Head of caudate nucleus (tissue), 42 donors: ENCODE data around the gene BOD1L1.

Experiments
- DNase-seq, 42 donors: peaks; one replicate each; pipeline versions ENCODE4 v3.0.0 to v3.0.0-alpha.2; 2020 to 2021; ENCODE audit warnings: mixed read lengths in 7 of 42
- intact Hi-C: fragments of 100-400 bp; cut with DNase I; formaldehyde crosslinking; loops from one replicate; pipeline ENCODE4 v1.15.0; 2022

The BOD1L1 gene

DNA sequence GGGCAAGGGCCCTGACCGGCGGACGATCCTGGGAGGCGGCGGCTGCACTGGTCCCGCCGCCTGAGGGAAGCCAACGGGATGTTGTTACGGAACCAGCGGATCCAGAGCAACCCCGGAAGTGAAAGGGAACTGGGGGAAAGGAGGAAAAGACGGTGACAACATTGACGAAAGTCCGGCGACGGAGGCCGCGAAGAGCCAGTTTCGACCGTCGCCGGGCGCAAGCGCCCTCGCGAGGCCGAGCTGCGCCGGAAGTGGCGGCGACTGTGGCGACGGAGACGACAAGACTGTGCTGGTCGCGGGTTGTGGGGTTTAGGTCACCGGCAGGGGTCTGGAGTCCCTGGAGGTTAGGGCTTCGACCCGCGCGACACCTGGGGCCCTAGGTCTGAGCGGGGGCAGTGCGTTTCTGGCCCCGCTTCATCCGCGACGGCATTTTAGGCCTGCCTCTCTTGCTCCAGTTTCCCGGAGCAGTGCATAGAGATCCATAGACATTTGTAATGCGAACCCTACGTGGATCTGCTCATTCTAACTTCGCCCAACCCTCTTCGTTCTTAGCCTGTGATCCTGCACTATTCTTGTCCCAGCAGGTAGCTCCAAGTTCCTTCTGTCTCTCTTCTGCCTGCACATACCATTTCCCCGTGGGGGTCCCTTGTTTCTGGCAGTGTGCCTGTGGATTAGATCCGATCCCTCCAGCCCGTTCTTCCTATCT, at the start of gene BOD1L1:
TSS of gene BOD1L1 (minus strand) at position 120 of the 706 bp plus-strand sequence. CDS start 138 bp downstream, outside the sequence.
- intact Hi-C loops: no loop called here
- DNase-seq: peak; percentile 86 to 98 (median 94)

DNA sequence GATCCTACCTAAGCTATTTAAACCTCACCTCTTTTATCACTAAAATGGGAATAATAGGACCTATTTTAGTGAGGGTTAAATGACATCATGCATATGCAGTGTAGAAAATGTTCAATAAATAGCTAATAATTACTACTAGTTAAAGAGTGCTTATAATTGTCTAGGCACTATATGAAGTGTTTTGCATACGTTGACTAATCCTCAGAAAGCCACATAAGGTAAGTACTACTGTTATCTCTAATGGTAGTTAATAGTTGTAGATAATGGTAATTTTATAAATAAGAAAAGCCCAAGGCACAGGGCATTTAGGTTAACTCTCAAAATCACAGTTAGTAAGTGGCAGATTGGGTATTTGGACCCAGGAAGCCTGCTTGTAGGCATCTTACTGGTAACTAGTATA, 47.4 kb upstream of the BOD1L1 start:
- intact Hi-C loops: no loop called here
- DNase-seq: no peak

DNA sequence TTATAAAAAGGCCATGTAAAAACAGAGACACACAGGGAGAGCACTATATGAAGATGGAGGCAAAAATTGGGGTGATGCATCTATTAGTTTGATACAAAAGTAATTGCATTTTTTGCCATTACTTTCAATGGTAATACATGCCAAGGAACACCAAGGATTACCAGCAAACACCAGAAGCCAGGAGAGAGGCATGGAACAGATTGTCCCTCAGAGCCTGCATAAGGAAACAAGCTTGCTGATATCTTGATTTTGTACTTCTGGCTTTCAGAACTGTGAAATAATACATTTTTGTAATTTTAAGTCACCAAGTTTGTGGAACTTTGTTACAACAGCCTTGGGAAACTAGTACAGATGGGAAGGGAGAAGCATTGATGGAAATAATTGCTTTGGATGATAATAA, 45.6 kb upstream of the BOD1L1 start:
- DNase-seq: no peak
- intact Hi-C loops: no loop called here

DNA sequence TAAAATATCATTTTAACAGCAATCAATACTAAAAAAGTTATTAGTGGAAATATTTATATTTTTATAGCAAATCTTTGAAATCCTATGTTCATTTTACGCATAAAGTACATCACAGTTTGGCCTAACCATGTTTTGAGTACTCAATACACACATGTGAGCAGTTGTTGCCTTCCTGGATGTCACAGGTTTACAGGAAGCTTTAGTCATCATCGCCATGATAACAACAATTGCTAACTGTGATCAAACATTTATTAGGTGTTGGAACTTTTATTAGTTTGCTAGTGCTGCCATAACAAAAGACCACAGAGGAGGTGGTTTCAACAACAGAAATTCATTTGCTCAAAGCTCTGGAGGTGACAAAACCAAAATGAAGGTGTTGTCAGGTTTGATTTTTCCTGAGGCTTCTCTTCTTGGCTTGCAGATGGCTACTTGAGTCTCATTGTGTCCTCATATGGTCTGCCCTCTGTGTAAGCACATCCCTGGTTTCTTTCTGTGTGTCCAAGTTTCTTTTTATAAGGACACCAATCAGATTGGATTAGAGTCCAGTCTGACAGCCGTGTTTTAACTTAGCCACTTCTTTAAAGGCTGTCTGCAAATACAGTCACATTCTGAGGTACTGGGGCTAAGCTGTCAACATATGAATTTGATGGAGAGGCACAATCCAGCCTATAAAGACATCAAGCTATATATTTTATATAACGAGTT, 43.1 kb upstream of the BOD1L1 start:
- intact Hi-C loops: no loop called here
- DNase-seq: no peak

DNA sequence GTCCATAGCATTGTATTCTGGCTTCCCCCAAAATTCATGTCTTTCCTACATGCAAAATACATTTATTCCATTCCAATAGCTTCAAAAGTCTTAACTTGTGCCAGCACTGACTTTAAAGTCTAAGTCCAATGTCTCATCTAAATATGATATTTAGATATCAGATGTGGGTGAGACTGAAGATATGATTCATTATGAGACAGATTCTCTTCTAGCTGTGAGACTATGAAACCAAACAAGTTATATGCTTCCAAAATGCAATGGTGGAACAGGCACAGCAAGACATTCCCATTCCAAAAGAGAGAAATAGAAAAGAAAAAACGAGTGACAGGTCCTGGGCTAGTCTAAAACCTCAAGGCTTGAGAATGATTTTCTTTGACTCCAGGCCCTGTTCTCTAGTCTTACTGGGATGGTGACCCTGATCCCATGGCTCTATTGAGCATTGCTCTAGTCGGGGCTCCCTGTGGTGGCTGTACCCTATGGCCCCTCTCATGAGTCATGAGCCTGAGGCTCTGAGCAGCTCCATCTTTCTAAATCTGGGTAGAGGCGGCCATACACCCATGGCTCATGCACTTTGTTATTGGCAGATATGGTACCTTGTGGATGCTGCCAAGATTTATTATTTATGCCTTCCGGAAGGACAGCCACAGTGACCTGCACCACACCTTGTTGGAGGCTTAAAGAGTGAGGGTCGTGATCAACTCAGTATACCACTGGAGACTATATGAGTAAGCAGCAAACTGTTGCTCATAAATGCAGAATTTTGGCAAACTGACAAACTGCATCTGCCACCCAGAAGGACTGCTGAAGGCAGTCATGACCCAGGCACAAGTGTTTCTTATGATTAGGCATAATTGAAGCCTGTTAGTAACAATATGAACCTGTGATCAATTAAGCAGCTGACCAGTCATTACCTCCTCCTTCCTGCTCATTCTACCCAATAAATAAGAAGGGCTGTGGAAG, 38.5 kb upstream of the BOD1L1 start:
- intact Hi-C loops: no loop called here
- DNase-seq: no peak

DNA sequence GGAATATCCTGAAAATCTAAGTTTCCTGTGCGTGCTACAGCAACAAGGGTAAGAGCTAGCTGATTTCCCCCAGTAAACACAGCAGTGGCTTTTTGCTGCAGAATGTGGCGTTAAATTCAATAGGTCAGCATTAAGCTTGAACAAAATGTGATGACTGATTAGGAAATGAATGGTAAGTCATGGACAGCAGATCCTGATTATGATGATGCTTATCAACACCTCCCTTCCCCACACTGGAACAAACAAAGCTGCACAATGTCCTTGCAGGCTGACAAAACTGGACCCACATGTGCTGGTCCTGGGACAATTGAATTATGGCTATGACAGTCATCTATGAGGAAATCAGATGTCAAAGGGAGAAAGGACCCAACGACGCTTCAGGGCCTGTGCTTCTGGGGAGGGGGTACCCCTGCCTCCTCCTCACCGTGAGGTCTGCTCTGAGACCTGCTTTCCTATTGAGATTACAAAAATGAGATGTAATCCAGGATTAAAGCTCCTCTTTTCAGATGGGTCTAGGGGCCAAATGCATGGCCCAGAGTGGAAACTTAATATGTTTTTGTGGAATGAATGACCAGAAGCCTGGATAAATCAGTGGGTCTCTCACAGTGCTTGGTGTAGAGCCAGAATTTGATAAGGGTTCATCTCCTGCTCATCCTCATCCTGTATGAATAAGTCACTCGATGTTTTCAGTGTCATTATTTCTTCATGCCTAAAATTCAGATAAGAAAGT, 32.0 kb upstream of the BOD1L1 start:
- intact Hi-C loops: loop anchor here (10.0 kb wide), 2 partner anchors 205 to 1355 kb away; no protein-coding TSS in a partner anchor
- DNase-seq: no peak

DNA sequence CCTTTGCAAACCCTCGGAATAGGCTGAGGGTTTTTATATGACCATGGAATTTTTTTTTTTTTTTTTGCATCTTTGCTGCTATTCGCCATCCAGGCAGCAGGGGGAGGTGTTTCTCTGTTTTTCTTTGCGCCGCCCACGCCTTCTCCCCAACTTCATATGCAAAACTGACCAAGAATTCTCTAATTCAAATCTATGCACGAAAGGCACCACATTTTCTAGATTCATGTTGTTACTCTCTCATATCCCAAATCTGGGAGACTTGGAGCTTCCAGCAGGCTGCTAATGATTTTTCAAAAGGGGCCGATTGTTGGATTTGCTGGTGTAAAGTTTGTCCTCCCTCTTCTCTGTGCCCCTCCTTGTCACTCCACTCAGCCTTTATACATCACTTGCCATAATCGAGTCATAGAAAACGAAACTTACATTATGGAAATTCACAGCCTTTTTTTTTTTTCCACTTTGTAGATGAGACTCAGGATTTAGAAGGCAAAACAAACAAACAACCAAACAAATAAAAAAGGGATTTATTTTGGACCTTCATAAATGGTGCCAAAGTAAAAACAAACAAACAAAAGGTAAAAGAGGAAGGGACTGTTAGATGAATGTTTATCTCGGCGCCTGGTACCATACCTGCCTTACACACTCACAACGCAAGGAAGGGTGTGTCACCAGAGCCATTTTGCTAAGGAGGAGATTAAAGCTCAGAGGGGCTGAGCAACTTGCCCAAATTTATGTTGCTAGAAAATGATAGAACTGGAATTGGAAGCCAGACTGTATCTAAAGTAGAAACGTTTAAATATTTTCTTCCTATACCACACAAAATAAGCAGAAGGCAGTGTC, 29.3 kb upstream of the BOD1L1 start:
- intact Hi-C loops: loop anchor here (10.0 kb wide), 2 partner anchors 208 to 1358 kb away; no protein-coding TSS in a partner anchor
- DNase-seq: peak; percentile 44 to 88 (median 68)

DNA sequence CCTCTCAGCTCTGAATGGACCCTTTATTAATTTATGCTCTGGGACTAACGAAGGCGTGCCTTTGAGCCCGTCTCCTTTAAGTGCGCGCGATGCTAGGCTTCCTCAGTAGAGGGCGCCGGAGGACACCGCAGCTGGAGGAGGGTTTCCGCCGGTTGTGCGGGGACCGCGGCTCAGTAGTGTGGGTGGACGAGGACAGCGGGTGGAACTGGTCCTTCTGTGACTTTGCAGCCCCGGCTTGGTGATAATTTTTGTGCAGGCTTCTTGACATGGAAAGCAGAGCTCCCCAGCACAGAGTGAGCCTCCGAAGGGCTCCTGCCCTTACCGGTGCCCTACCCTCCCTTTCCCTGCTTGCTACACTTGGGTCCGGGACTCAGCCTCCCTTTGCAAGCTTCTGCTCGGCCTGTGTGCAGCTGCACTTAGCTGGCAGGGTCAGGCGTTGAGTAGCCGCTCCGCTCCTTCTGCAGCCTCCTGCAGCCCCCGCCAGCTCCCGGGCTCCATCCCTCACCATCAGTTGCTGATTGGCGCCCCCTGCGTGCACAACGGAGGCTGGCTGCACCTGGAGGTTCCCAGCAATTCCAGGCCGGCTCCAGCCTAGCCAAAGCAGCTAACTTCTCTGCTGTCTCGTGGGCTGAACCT, 26.8 kb upstream of the BOD1L1 start:
- peak; percentile 84 to 96 (median 92) for DNase-seq
- intact Hi-C loops: loop anchor here (10.0 kb wide), 2 partner anchors 211 to 1361 kb away; no protein-coding TSS in a partner anchor

DNA sequence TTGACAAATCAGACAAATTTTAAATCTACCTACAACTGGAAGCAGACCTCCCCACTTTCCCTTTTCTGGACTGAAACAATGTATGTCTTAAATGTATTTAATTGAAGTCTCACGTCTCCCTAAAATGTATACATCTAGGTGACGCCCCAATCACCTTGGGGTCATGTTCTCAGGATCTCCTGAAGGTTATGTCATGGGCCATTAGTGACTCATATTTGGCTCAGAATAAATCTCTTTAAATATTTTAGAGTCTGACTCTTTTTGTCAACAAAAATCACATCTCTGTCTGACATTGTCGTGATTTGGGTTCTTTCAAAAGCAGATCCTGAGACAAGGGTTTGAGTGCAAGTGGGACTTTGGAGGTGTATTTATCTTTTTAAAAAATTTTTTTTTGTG, 26.2 kb upstream of the BOD1L1 start:
- intact Hi-C loops: loop anchor here (10.0 kb wide), 2 partner anchors 211 to 1361 kb away; no protein-coding TSS in a partner anchor
- DNase-seq: no peak

DNA sequence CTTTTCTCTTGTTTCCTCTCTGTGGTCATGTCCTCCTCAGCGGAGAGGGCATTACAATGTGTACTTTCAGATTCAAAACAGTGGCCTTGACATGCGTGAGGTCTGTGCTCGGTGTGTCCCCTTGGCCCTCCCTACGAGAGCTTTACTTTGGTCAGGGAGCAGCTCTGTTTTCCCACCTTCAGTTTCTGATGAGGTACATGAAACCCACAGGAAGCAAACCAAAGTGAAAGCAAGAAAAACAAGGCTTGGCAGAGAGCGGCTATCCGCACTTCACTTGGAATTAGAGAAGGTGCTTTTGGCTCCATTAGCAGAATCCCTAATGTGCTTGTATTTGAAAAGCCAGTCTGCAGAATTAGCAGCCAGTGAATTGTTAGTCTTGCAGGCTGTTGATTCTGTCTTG, 19.5 kb upstream of the BOD1L1 start:
- intact Hi-C loops: no loop called here
- DNase-seq: no peak

DNA sequence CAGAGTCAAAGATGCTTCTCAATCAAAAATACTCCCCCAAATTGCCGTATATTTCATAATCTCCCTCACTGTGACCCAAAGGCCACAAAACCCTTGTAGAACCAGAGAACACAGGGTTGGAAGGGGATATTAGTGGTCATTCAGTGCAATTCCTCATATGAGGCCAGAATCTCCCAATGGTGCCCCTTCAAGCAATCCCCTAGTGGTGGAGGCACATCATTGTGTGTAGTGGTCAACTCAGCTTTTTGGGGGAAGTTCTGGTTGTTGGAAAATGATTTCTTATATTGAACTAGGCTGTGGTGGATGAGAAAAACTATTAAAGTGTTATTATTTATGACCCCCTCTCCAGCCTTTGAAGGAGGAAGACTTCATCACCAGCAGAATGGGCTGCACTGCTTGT, 17.6 kb upstream of the BOD1L1 start:
- no peak for DNase-seq
- intact Hi-C loops: no loop called here

DNA sequence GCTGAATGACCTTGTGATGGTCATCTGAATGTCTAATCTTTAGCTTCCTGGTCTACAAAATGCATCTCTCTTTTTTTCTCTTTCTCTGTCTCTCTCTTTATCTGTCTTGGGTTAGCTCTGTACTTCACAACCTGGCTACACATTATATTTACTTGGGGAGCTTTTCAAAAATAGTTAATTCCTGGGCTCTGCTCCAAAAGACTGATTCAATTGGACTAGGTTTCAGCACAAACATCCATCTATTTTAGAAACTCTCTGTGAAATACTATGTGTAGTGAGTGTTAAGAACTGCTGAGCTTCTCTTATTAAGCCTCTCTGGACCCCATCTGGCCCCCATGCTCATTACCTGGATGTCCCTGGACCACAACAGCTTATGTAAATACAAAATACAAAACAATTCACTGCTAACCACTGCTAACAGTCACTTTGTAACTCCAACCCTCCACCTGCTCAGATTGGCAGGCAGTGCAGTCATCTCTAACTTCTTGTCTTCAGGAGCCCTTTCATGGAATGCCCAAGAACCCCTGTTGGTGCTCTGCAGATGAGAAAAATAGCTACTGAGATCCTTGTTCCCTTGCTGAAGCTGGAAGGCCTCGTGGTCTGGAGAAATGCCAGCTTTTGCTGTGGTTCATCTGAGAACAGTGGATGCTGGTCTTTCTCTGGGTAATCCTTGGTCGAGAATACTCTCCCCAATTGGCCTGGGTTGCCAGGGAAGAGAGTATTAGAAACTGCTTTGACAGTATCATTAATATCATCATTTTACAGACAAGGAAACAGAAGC, 14.8 kb upstream of the BOD1L1 start:
- DNase-seq: peak in 33 of 42 donors; percentile 11 to 66 (median 38)
- intact Hi-C loops: no loop called here

DNA sequence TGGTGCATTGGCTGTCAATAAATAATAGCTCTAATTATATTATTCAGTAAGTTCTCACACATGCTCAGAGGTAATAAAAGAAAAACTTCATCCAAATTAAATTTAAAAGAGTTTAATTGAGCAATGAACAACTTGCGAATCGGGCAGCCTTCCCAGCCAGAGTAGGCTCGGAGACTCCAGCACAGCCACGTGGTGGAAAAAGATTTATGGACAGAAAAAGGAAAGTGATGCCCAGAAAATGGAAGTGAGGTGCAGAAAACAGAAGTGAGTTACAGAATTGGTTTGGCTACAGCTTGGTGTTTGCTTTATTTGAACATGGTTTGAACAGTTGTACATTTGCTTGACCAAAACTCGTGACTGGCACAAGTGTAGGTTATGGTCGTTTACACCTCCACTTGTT, 13.6 kb upstream of the BOD1L1 start:
- DNase-seq: peak in 21 of 42 donors; percentile 15 to 69 (median 34)
- intact Hi-C loops: no loop called here

DNA sequence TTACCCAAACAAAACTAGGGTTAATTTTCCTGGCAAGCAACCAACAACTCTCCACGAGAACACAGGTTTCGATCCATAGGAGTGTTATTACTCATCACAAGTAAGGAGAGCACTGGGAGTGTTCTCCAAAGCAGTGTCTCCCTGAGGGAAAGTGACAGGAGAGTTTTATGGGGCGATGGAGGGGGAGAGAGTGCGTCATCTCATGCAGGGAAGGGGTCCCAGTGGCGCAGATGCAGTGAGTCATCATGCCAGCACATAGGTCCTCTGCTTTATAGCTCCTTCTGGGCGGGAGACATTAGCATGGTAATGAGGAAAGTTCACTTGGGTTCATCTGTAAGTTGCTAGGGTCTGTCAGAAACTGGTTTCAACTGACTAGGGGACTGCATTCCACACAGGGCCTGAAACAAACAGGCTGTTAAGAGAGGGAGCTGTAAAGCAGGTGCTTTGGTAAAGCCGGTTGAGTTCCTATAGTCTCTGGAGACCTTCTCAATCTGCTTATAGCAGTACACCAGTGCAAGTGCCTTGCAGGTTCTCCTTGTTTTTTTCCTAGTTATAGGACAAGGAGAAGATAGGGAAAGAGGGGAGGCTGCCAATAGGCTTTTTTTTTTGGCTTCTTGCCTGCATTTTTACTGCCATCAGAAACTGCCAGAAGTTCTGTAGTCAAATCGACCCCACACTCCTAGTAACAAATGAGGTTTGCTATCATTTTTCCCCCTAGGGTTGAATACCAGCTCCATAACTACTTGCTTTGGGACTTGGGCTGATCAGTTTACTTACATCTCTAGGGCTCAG, 12.8 kb upstream of the BOD1L1 start:
- DNase-seq: no peak
- intact Hi-C loops: no loop called here

DNA sequence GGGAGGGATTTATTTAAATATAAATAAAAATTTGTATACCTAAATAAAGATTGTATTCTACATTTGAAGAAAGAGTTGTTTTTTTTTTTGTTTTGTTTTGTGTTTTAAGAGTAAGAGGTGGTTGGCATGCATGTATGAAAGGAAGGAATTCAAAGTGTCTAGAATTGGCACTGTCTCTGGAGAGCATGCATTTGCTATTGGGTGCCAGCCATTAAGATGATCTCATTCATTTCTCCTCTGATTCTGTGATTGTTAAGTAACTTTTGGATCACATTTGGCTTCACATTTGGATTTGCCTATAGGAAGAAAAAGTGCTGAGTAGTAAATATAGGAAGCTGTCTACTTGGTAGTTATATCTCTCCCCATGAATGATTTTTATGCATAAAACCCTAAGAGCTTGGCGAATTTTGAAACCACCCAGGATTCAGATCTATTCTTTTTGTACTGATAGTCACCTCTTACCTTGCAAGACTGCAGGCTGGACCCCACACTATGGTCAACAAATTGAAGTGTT, 7.8 kb upstream of the BOD1L1 start:
- intact Hi-C loops: no loop called here
- no peak for DNase-seq

DNA sequence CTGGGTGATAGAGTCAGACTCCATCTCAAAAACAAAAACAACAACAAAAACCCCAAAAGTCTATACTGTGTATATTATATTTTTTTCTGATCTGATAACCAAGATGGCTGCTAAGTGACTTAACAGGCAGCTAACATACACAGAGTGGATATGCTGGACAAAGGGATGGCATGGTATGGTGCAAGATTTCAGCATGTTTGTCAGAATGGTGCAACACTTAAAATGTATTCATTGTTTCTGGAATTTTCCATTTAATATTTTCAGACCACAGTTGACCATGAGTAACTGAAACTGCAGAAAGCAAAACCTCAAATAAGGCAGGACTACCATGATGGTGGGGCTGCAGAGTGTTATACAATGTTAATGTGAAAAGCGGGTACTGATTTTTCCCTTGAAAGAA, 6.1 kb upstream of the BOD1L1 start:
- no peak for DNase-seq
- intact Hi-C loops: no loop called here
